GM19397 (cell line): ENCODE data around the gene PRAME.
"Not testable (repeated sequence)": the region's sequence is repeated elsewhere in the genome, so short reads cannot be mapped to it uniquely, and the experiment has no call there.

Experiments
- ATAC-seq: cut with Tn5 transposase; IDR thresholded peaks from one replicate; pipeline ENCODE4 v1.9.1; 2021; ENCODE audit warnings: mild to moderate bottlenecking, moderate library complexity; ENCODE audit not compliant: unreplicated experiment

The PRAME gene

DNA sequence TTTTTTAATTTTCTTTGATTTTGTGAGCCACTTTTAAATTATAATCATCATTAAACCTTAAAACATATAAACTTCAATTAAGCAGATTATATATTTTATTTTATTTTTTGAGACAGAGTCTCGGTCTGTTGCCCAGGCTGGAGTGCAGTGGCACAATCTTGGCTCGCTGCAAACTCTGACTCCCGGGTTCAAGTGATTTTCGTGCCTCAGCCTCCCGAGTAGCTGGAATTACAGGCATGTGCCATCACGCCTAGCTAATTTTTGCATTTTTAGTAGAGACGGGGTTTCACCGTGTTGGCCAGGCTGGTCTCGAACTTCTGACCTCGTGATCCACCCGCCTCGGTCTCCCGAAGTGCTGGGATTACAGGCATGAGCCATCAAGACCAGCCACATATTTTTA, 22.5 kb upstream of the PRAME start:
- ATAC-seq, result not testable (repeated sequence)

DNA sequence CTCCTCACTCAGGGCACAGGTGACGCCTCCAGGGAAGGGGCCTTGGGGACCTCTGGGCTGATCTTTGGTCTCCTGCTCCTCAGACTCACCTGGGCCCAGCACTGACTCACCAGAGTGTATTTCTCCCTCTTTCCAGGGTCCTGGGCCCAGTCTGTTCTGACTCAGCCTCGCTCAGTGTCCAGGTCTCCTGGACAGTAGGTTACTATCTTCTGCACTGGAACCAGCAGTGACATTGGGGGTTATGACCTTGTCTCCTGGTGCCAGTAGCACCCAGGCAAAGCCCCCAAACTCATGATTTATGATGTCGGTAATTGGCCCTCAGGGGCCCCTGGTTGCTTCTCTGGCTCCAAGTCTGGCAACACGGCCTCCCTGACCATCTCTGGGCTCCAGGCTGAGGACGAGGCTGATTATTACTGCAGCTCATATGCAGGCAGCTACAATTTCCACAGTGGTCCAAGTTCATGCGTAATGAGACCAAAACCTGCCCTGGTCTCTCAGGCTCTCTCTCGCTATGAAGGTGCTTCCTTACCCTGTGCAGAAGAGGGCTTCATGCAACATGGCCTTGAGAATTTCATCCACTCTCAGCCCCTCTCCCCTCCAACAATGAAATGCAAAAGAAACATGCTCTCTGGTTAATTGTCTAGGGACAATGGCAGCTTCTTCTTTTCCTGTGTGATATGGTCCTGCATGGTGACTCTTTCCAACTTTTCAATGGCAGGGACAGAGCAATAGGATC, 21.0 kb upstream of the PRAME start:
- no peak for ATAC-seq

DNA sequence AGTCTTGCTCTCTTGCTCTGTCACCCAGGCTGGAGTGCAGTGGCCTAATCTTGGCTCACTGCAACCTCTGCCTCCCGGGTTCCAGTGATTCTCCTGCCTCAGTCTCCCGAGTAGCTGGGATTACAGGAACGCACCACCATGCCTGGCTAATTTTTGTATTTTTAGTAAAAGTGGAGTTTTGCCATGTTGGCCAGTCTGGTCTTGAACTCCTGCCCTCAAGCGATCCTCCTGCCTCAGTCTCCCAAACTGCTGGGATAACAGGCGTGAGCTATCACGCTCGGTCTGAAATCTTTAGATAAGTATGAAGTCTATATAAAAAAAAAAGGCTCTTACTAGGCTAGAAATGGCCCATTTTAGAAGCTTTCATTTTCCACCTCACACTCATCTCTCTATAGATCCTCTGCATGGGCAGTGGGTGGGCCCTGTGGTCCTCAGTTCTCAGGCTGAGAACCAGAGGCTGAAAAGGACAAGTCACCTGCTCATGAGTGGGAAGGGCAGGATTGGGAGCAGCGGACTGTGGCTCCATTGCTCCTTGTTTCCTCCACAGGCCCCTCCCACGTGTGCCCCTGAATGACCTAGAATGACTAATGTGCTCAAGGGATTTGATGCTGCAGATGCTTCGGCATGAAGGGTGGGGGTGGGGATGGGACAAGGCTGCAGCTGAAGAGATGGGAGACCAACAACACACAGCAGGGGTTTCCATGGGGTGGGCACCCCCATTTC, 19.8 kb upstream of the PRAME start:
- no peak for ATAC-seq

DNA sequence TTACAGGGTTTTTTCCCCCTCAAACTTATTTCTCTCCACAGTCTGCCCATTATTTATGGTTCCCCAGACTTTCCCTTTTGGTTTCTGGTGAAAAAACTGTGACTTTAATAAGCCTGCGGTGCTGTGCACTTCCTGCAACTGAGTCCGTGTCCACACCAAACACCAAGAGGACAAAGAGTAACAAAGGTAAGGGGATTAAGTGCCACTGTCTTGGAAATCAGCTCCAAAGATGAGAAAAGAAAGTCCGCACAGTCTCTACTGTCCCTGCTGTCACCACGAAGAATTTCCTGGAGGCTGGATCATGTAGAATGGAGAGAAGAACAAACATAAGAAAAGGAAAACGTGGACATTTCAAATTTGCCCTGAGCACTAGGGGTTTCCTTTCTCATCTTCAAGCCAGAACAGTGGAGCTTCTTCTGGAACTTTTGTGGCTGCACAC, 17.9 kb upstream of the PRAME start:
- ATAC-seq, result no peak

DNA sequence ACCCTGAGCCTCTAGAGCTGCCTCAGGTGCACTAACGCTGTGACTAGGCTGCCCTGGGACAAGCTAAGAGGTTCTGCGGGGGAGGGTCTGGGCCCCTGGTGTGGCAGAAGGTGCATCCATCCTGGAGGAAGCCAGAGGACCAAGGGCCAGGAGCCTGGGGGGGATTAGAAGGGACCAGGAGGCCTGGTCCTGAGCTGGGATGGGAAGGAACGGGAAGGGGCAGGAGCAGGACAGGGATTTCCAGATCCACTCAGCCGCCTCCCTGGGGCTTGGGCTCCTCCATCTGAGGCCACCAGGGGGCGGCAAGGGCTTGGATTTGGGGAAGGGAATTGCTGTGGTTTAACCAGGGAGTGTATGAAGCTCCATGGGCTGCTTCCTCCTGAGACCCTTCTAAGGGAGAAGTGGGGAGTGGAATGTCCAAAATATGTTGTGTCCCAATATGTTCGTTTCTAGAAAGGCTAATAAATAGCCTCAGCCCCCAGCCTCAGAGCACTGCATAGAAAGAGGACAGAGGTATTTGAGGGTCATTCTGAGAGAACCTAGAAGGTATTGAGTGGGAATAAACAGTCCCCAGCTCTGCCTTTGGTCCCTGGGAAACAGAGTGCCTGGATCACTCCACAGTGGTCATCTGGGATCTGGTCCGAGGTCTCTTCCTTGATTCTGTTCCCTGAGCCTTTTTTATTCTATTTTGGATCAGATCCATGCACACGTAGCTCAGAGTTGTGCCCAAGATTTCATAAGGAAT, 17.4 kb upstream of the PRAME start:
- ATAC-seq, result no peak

DNA sequence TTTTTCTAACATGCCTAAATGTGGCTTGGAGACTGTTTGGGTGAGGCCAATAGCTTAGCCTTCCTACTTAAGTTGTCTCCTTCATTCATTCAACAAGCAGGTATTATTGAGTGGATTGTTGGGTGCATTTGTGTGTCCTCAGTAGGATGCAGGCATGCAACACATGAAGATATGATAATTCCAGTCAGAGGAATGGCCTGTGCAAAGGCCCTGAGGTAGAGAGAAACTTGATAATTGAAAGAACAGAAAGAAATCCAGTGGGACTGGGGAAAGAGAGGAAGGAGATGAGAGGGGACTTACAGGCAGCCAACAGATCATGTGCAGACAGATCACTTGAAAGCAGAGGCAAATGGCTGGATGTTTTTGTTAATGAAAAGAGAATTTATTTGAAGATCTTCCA, 15.3 kb upstream of the PRAME start:
- ATAC-seq, result no peak

DNA sequence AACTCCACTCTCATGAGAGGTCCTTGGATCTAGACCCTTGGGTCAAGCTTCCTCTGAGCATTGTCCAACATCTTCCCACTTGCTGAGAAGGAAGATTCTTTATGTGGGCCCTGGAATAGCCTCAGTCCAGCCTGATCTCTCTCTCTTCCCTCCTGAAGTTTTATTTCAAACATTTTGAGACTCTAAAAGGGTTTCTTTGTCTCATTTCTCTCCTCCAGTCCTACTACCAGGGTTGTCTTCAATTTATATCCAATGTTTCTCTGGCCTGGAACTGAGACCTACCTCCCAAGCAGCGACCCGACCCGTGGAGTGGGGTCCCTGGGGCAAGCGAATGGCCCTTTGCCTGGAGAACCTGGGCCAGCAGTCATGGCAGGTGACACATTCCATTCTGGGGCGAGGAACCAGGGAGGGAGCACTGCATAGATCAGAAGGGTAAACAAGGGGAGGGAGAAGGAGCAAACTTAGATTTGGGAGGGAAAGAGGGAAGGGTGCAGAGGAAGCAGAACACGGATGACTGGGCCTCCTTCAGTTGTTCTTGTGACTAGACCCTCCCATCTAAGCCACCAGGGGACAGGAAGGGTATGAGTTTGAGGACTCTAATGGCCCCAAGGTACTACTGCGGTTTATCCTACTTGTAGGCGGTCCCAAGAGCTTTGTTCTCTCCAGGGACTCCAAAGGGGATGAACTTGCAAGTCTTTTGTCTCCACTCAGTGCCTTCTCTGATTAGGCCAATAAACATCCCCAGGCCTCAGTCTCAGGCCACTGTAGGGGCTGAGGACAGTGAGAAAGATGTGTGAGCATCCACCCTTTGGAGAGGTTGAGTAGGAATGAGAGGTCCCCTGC, 14.2 kb upstream of the PRAME start:
- no peak for ATAC-seq

DNA sequence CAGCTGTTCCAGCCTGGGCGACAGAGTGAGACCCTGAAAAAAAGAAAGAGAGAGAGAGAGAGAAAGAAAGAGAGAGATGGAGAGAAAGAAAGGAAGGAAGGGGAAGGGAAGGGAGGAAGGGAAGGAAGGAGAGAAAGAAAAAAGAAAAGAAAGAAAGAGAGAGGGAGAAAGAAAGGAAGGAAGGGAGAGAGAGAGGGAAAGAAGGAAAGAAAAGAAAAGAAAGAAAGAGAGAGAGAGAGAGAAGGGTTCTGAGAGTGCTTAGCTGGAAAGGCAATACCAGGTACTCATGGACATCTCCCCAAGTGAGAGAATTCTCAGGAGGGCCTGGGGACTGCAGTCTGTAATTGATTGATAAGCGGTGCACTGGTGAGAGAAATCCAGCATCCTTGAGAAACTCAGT, 12.8 kb upstream of the PRAME start:
- ATAC-seq, result no peak

DNA sequence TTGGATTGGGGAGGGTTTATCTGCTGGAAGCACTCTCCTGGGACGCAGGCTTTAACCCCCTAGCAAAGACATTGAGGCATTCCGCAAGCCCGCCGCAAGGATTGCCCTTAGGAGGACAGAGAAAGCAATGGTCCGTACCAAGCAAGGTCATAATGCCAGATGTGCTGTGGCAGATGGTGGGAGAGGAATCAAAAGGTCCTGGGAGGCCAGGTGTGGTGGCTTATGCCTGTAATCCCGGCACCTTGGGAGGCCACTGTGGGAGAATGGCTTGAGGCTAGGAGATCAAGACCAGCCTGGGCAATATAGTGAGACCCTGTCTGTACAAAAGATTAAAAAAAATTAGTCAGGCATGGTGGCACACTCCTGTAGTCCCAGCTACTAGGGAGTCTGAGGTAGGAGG, 12.4 kb upstream of the PRAME start:
- no peak for ATAC-seq

DNA sequence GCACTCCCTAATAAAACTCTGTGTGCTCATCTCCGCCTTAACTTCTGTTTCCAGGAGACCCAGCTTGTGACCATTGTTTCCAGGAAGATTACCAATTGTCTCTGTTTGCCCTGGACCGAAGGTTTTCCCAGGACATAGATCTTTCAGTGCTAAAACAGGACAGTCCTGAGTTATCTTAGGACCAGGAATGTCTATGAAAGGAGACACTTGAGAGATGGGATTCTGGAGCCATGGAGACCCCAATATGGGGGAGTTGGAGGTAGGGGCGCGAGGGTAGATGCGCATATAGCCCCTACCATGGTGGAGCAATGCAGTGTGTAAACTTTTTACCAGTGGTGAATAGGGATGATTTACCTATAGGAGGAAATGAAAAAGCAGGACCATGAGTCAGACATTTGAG, 10.2 kb upstream of the PRAME start:
- ATAC-seq, result no peak

DNA sequence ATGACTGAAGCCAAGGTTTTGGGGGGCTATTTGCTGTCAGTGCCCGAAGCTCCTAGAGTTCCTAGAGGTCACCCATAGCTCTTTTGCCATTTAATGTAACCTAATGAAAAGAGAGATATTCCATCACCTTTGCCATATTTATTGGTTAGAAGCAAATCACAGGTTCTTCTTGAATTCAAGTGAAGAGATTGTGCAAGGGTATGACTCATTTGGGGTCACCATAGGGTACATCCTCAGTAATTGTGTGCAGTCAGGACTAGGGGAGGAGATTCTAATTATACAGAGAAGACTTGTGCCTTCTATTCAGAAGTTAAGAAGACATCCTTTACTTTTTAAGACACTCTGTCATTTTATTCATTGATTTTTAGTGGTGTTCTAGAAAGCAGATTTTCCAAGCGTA, 6.9 kb upstream of the PRAME start:
- ATAC-seq, result no peak

DNA sequence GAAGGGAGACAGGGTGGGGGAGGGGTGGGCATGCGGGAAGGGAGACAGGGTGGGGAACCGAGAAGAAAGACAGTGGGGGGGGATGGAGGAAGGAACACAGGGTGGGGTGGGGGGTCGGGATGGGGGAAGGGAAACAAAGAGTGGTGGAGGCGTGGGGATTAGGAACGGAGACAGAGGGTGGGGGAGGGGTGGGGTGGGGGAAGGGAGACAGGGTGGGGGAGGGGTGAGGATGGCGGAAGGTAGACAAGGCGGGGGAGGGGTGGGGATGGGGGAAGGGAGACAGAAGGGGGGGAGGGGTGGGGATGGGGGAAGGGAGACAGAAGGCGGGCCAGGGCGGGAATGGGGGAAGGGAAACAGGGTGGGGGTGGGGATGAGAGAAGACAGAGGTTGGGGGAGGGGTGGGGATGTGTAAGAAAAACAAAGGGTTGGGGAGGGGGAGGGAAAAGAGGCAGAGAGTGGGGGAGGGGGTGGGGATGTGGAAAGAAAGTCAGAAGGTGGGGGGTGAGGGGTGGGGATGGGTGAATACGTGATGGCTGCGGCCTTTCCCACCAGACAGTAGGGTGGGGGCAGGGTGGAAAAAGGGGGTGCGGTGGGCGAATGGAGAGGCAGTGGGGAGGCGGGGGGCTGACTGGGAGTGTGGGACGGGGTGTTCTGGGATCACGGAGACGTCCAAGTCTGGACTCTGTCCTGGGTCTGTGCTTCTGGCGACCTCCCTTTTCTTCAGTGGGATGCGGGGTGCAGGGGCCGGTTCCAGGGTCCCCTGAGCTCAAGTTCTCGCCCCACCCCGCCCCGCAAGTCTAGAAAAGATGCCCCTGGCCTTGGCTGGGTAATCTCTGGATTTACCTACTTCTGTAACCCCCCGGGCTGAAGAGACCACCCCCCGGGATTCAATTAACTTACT, 744 bp downstream of the PRAME start:
- ATAC-seq, result no peak

DNA sequence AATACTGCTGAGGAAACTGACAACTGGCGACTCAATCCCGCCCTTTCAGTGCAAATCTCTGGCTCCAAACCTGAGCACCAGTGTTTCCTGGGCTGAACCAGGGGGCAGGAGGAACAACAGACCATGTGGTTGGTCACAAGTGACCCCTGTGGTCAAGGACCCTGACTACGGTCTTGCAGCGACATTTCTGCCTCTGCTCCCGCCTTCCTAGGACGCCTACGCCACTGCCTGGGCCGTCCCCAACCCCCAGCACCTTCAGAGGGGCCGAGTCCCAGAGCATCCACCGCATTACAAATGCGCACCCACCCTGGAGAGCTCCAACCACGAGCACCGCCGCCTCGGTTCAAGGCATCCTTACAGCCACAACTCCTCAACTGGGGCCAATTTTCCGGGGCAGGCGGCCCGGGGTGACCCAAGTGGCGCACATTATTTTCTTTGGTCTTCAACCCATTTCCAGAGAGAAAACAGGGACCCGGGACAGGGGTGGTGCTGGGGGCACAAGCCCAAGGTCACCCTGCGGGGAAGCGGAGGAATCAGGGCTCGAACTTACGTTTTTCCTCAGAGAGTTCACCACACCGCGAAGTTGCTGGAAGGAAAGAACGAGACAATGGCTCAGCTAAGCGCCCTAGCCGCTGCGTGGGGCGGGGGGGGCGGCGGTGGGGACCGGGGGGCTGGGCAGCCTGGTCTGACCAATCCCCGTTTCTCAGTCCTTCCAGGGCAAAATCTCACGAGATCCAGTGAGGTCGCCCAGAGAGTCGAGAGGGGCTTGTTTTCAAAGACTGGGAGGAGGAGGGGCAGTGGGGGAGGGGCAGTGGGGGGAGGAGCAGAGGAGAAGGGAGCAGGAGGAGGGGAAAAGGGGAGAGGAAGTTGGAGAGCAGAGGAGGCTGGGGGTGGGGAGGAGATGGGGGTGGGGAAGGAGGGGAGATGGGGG, 1.8 kb downstream of the PRAME start:
- ATAC-seq, result no peak

DNA sequence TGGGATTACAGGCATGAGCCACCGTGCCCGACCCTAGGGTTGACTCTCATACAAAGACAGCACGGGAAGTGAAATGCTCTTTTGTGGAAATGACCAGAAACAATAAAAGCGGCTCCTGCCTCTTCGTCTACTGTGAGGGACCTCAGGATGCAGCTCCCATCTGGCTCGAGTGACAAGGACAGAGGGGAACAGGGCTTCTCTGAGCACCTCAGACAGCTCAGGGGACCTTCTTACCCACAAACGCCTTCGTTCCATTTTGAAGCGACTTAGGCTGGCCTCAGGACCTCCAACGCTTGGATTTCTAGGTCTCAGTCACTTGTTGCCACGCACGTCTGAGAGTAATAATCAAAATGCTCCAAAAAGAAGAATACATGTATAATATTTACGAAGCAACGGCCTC, 2.5 kb downstream of the PRAME start:
- no peak for ATAC-seq

DNA sequence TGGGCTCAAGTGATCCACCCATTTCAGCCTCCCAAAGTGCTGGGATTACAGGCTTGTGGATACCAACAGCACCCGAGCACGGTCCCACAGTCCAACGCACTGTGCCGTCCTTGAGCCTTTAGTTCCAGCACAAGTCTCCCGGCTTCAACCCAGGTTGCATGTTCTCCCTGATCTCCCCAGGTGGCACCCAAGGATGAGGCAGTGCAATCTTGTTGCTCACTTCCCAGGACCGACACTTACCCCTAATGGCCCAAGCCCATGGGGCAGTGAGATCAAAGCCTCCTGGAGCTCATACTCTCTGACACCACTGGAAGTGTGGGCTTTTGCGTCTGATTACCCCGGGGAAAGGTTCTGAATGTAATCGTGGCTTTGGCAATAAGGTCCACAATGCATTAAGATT, 3.5 kb downstream of the PRAME start:
- ATAC-seq, result no peak

DNA sequence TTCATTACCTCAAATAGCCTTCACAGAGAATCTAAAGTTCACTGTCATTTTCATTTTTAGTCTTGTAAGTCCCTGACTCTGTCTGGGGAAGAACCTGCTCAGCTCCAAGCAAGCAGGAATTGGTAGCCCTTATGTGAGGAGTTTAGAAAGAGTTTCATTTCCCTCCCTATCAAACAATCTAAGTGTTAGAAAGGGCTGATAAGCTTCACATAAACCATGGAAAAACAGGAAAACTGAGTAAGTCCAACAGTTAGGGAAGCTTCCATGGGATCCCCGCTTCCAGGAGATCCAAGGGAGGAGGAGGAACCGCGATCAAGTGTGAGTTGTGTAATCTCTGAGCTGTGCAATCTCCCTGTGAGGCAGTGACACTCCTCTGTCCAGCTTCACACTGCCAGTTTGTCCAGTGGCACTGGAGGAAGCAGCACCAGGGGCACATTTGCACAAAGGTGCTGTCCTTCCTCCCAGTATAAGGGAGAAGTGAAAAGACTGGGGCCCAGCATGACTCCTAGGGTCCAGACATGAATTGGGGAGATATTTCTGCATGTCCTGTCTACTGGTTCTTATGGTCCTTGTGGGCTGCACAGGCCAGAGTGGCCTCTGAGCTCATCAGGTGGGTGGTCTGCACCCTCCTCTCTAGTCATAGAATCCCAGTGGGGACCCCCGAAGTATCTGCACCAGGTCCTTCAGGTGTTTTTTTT, 4.3 kb downstream of the PRAME start:
- no peak for ATAC-seq

DNA sequence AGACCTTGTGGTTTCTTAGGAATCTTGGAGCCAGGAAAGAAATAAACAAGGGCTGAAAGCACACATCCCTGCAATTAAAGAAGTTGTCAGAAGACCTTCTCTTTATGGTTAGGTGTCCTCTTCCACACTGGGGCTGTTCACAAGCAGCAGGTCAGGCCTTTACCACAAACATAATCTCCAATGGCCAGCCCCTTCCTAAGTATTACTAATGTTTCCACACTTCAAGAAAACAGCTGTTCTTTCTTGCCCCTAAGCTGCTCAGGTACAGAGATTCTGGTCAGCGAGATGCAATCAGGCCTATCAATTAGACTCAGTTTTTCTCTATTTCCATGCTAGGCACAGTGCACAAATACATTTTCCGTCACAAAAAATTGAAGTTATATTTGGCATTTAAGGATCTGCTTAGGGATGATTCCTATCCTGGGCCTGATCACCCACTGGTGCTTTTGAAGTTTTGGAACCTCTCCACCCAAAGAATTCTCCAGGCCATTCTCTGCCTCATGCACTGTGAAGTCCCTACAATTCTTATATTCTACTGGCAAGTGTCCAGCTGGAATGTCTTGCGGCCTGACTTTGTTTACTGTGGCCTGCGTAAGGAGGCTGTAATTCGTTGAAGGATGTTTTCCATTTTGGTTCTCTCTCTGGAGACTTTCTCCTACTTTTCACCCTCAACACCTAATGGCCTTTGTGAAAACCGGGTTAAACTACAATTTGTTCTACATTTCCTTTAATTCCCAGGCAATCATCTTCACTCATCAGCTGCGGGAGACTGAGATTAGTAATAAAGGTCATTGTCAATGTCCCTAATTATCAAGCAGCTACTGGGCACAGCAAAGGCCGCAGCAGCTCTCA, 5.1 kb downstream of the PRAME start:
- no peak for ATAC-seq
